CD4-positive, alpha-beta T cell (primary cell): ENCODE results near the gene SPOCK1. TPM values are rescaled to one million over a fixed set of nuclear protein-coding genes. Genes with fewer than 3 reads are reported as not detected.
"Not testable (repeated sequence)": the region's sequence is repeated elsewhere in the genome, so short reads cannot be mapped to it uniquely, and the experiment has no call there.

Source experiments
- ATAC-seq: fragments of 200-7000 bp; cut with Tn5 transposase; one replicate; pipeline ENCODE4 v1.10.0; 2022; ENCODE audit warnings: mild to moderate bottlenecking; ENCODE audit not compliant: poor library complexity
- CTCF ChIA-PET: fragments of 350-600 bp; sonication (Branson Sonifier 250); formaldehyde crosslinking; loops from one replicate; lab custom pipeline; 2021; ENCODE audit warnings: antibody characterized with exemption, inconsistent platforms; lab: Charles Lee
- POLR2A ChIA-PET: fragments of 350-600 bp; sonication (Branson Sonifier 250); formaldehyde crosslinking; loops from one replicate; lab custom pipeline; 2021; ENCODE audit warnings: antibody characterized with exemption, inconsistent platforms; lab: Charles Lee
- DNase-seq, 14 experiments: peaks; one replicate each; pipeline ENCODE4 v3.0.0-alpha.2; 2013 to 2020; ENCODE audit warnings: mixed read lengths in 2 of 14
- H3K27ac ChIP-seq, 2 donors: one replicate each; pipeline versions ENCODE4 v1.5.1 to v1.7.0; 2013; ENCODE audit warnings: low read length in 2 of 2, low read depth in 1 of 2, mild to moderate bottlenecking in 1 of 2
- H3K27me3 ChIP-seq, 2 experiments: 1 replicate in 1 of 2; 2 replicates in 1 of 2; pipeline versions ENCODE4 v1.6.1 to v1.7.0; 2013; ENCODE audit warnings: low read length in 2 of 2, control low read depth in 1 of 2, mild to moderate bottlenecking in 1 of 2, moderate library complexity in 1 of 2; ENCODE audit not compliant: insufficient read depth in 2 of 2, control insufficient read depth in 1 of 2
- H3K36me3 ChIP-seq: one replicate; pipeline ENCODE4 v1.6.1; 2013; ENCODE audit warnings: low read length, control low read depth; ENCODE audit not compliant: insufficient read depth
- H3K4me1 ChIP-seq: one replicate; pipeline ENCODE4 v1.6.1; 2013; ENCODE audit warnings: low read length, control low read depth; ENCODE audit not compliant: insufficient read depth
- H3K4me3 ChIP-seq: one replicate; pipeline ENCODE4 v1.5.1; 2013; ENCODE audit warnings: mild to moderate bottlenecking, low read length, moderate library complexity
- H3K9me3 ChIP-seq, 2 experiments: 1 replicate in 1 of 2; 2 replicates in 1 of 2; pipeline versions ENCODE4 v1.6.1 to v1.7.0; 2013; ENCODE audit warnings: low read length in 2 of 2, mild to moderate bottlenecking in 2 of 2, control low read depth in 1 of 2, moderate library complexity in 1 of 2; ENCODE audit not compliant: control insufficient read depth in 1 of 2, insufficient read depth in 1 of 2
- H3K27ac Mint-ChIP-seq: one replicate; pipeline ENCODE4 v1.8.0; 2020; ENCODE audit warnings: mixed read lengths
- H3K27me3 Mint-ChIP-seq: one replicate; pipeline ENCODE4 v1.8.0; 2021; ENCODE audit warnings: mixed read lengths
- H3K36me3 Mint-ChIP-seq: one replicate; pipeline ENCODE4 v1.8.0; 2021; ENCODE audit warnings: low read depth, mixed read lengths
- H3K4me1 Mint-ChIP-seq: one replicate; pipeline ENCODE4 v1.8.0; 2021; ENCODE audit warnings: low read depth, mixed read lengths
- H3K4me3 Mint-ChIP-seq: one replicate; pipeline ENCODE4 v1.8.0; 2020; ENCODE audit warnings: mild to moderate bottlenecking, mixed read lengths
- H3K9me3 Mint-ChIP-seq: one replicate; pipeline ENCODE4 v1.8.0; 2020; ENCODE audit warnings: mixed read lengths
- intact Hi-C, 2 experiments: fragments of 100-400 bp; cut with DNase I in 1 of 2; cut with micrococcal nuclease in 1 of 2; formaldehyde crosslinking; loops; one replicate each; pipeline versions ENCODE4 v1.15.1 to v1.9.0; 2023 to 2025; cut with DNase I, micrococcal nuclease
- polyA plus RNA-seq, 2 donors: library from polyadenylated mRNA; unstranded; fragments of 120-200 nt; gene quantifications; one replicate each; pipeline ENCODE4 v1.2.1, GENCODE V29; 2013
- total RNA-seq, 174 experiments: library from RNA in 2 of 174; stranded (reverse) in 2 of 174; gene quantifications; one replicate each; pipeline ENCODE4 v1.2.3 and lab custom pipeline; 2021 to 2026
- TF ChIP-seq, protein P1 (sequence below): fragments of 200-600 bp; IDR thresholded peaks from one replicate; pipeline ENCODE4 v1.8.0; 2022; ENCODE audit warnings: antibody characterized with exemption, mild to moderate bottlenecking

Gene SPOCK1
- total RNA-seq (not detected), total RNA-seq (lab: John Stamatoyannopoulos, UW) (0 to 0.24 (median 0) reads per million in 172 experiments)
- 0.10 TPM for polyA plus RNA-seq (2013, experiment 1 of 2)
- polyA plus RNA-seq (2013, experiment 2 of 2) = 0.19 TPM

DNA sequence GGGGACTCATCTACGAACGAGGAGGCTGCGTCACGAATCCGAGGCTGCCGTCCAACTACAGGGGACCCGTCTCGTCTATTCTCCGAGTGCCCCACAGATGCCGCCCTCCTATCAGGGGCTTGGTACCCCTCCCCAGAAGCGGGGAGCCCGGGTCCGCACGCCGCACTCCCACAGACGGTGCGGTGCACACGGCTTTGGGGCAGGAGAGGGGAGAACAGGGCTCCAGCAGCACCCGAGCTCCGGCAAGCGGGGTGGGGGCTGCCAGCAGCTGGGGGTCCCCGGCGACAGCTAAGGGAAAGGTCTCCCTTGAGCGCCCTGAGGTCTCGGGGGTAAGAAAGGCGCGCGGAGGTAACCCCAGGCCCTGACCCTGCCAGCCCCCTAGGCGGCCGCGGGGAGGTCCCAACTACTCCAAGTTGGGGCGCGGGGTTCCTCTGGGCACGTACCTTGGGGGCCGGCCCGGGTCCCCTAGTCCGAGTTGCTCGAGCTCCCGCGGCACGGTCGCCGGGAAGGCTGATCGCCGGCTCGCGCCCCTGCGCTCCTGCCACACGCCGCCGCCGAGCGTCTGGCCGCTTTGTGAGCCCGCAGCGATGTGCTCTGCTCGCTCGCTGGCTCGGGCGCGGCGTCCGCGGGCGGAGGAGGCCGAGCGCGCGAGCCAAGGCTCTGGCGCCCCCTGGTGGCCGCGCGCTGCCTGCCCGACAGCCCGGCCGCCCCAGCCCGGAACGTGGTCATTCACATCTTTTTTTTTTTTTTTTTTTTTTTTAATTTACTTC, at the start of gene SPOCK1:
Gene SPOCK1 (minus strand): TSS at position 591 of the 770 bp plus-strand sequence.
- intact Hi-C loops = loop anchor here (5.0 to 10.0 kb wide), 3 partner anchors 174 to 1612 kb away; no protein-coding TSS in a partner anchor
- DNase-seq (peak in 12 of 14 experiments; percentile 6 to 73 (median 36)), ATAC-seq (no peak)
- TF ChIP-seq, protein P1, sequence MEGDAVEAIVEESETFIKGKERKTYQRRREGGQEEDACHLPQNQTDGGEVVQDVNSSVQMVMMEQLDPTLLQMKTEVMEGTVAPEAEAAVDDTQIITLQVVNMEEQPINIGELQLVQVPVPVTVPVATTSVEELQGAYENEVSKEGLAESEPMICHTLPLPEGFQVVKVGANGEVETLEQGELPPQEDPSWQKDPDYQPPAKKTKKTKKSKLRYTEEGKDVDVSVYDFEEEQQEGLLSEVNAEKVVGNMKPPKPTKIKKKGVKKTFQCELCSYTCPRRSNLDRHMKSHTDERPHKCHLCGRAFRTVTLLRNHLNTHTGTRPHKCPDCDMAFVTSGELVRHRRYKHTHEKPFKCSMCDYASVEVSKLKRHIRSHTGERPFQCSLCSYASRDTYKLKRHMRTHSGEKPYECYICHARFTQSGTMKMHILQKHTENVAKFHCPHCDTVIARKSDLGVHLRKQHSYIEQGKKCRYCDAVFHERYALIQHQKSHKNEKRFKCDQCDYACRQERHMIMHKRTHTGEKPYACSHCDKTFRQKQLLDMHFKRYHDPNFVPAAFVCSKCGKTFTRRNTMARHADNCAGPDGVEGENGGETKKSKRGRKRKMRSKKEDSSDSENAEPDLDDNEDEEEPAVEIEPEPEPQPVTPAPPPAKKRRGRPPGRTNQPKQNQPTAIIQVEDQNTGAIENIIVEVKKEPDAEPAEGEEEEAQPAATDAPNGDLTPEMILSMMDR = no peak
- Mint-ChIP-seq H3K4me3 (no peak within 1 kb of the TSS), H3K27me3 (peaks cover 35% of the 10 kb centered on the region), H3K36me3 (no peaks in the 10 kb centered on the region), H3K27ac (no peak within 1 kb of the TSS), H3K9me3 (no peaks in the 10 kb centered on the region), H3K4me1 (no peaks in the 10 kb centered on the region)
- H3K27ac ChIP-seq = no peak within 1 kb of the TSS
- H3K27me3 ChIP-seq = peaks cover 20 to 37% of the 10 kb centered on the region in 2 experiments
- ChIA-PET CTCF (no interaction called here), POLR2A (no interaction called here)
- peaks cover 0 to 8% of the 10 kb centered on the region in 2 experiments for H3K9me3 ChIP-seq
- no peak within 1 kb of the TSS for H3K4me3 ChIP-seq
- no peaks in the 10 kb centered on the region for H3K36me3 ChIP-seq
- peaks cover 6% of the 10 kb centered on the region for H3K4me1 ChIP-seq

DNA sequence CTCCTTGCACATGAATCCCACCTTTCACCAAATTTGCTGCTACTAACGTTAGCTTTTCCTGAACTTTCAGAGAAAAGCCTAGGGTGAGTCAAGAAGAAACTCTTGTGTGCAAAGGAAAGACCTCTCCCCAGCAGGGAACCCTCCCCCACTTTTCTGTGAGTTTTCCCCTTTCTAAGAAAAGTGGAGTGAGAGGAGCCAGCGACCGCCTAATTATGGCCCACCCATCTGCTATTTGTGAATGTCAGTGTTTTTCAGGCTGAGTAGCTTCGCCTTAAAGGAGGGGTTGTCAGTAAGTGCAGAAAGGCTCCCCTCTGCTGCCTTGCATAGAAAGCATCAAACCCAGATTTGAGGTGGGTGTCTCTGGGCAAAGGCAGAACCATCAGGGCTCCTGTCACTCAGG, 46.8 kb upstream of the SPOCK1 start:
- DNase-seq (no peak), ATAC-seq (no peak)
- Mint-ChIP-seq H3K27ac (no peak overlapping the region), H3K4me3 (no peak overlapping the region), H3K27me3 (peaks cover 42% of the 10 kb centered on the region), H3K36me3 (no peaks in the 10 kb centered on the region), H3K4me1 (no peaks in the 10 kb centered on the region), H3K9me3 (no peaks in the 10 kb centered on the region)
- Histone ChIP-seq H3K4me1 (no peaks in the 10 kb centered on the region), H3K36me3 (no peaks in the 10 kb centered on the region), H3K27me3 (peaks cover 0 to 6% of the 10 kb centered on the region in 2 experiments), H3K4me3 (no peak overlapping the region), H3K27ac (no peak overlapping the region), H3K9me3 (no peaks in the 10 kb centered on the region)
- ChIA-PET CTCF (no interaction called here), POLR2A (no interaction called here)
- TF ChIP-seq, protein P1 = no peak
- intact Hi-C loops = no loop called here

DNA sequence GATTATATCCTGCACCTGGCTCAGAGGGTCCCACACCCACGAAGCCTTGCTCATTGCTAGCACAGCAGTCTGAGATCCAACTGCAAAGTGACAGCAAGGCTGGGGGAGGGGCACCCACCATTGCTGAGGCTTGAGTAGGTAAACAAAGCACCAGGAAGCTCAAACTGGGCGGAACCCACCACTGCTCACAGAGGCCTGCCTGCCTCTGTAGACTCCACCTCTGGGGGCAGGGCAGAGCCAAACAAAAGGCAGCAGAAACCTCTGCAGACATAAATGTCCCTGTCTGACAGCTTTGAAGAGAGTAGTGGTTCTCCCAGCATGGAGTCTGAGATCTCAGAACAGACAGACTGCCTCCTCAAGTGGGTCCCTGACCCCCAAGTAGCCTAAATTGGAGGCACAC, 36.3 kb upstream of the SPOCK1 start:
- H3K4me3 Mint-ChIP-seq, H3K9me3 Mint-ChIP-seq, H3K27ac ChIP-seq, H3K9me3 ChIP-seq, H3K4me1 ChIP-seq, CTCF ChIA-PET, POLR2A ChIA-PET, H3K27ac Mint-ChIP-seq, H3K27me3 Mint-ChIP-seq, H3K27me3 ChIP-seq, intact Hi-C loops, DNase-seq, H3K4me3 ChIP-seq, H3K36me3 ChIP-seq, ATAC-seq, H3K36me3 Mint-ChIP-seq, H3K4me1 Mint-ChIP-seq: not testable (repeated sequence)
